Peyer's patch (tissue), 4 donors: ENCODE data around the gene CCDC152.

Experiments
- POLR2A ChIP-seq, 2 donors: fragments of 450-650 bp; IDR thresholded peaks; one replicate each; pipeline ENCODE4 v1.5.1; 2017; ENCODE audit warnings: antibody characterized with exemption in 2 of 2, mild to moderate bottlenecking in 2 of 2, moderate library complexity in 2 of 2
- TF ChIP-seq, protein P1 (sequence below), 6 experiments: fragments of 450-650 bp in 4 of 6; fragments of 200-600 bp in 2 of 6; sonication (generic) in 1 of 6; IDR thresholded peaks; one replicate each; pipeline ENCODE4 v1.5.1; 2017 to 2019; ENCODE audit warnings: antibody characterized with exemption in 6 of 6, mild to moderate bottlenecking in 3 of 6, moderate library complexity in 1 of 6

DNA sequence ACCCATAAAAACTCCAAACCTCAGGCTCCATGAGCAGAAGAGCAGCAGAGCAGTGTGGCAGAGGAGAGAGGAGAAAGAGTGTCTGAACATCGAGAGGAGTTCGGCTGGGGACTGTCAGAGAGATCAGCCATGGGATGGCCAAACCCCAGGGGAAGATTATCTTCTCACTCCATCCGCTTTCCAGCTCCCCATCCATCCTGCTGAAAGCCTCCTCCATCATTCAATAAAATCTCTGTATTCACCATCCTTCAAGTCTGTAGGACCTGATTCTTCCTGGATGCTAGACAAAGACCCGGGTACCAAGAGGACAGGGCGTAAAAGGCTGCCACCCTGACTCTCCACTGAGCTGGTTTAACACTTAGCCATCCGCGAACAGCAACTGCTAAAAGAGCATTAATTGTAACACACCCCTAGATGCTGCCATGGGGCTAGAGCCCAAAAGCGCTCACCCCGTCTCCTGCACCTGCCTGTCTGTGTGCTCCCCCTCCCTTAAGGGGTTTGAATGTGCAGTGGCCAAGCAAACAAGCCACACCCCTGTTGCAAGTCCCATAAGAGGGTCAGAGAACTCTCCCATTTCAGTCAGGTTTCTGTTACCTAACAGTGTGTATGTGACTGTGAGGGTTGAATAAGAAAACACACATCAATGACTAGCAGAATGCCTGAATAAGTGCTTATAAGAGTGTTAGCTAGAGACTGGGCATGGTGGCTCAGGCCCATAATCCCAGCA lies 69.0 kb downstream of the CCDC152 start:
- TF ChIP-seq, protein P1, sequence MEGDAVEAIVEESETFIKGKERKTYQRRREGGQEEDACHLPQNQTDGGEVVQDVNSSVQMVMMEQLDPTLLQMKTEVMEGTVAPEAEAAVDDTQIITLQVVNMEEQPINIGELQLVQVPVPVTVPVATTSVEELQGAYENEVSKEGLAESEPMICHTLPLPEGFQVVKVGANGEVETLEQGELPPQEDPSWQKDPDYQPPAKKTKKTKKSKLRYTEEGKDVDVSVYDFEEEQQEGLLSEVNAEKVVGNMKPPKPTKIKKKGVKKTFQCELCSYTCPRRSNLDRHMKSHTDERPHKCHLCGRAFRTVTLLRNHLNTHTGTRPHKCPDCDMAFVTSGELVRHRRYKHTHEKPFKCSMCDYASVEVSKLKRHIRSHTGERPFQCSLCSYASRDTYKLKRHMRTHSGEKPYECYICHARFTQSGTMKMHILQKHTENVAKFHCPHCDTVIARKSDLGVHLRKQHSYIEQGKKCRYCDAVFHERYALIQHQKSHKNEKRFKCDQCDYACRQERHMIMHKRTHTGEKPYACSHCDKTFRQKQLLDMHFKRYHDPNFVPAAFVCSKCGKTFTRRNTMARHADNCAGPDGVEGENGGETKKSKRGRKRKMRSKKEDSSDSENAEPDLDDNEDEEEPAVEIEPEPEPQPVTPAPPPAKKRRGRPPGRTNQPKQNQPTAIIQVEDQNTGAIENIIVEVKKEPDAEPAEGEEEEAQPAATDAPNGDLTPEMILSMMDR (IDR thresholded peaks at IDR 0.05), result no peak
- TF ChIP-seq POLR2A (IDR thresholded peaks at IDR 0.05), result no peak
